Heart right ventricle (tissue), 16 donors: ENCODE results near the gene OR7A5. TPM values are rescaled to one million over a fixed set of nuclear protein-coding genes. Genes with fewer than 3 reads are reported as not detected.
"Not testable (repeated sequence)": the region's sequence is repeated elsewhere in the genome, so short reads cannot be mapped to it uniquely, and the experiment has no call there.

Experiments
- ATAC-seq, 8 donors: fragments of 200-7000 bp; cut with Tn5 transposase; one replicate each; pipeline ENCODE4 v1.9.1; 2020; ENCODE audit warnings: mild to moderate bottlenecking in 8 of 8, moderate library complexity in 8 of 8, moderate number of reproducible peaks in 1 of 8
- DNase-seq, 2 donors: peaks; one replicate each; pipeline ENCODE4 v3.0.0-alpha.2; 2020
- H3K27ac ChIP-seq, 10 donors: fragments of 200-600 bp; sonication (generic) in 2 of 10; one replicate each; pipeline versions ENCODE4 v1.5.0 to v1.8.0; 2020 to 2022; ENCODE audit warnings: mild to moderate bottlenecking in 3 of 10
- H3K27me3 ChIP-seq, 7 donors: fragments of 200-600 bp; one replicate each; pipeline ENCODE4 v1.8.0; 2021 to 2022; ENCODE audit warnings: mild to moderate bottlenecking in 2 of 7
- H3K36me3 ChIP-seq, 9 donors: fragments of 200-600 bp; sonication (generic) in 1 of 9; one replicate each; pipeline versions ENCODE4 v1.5.0 to v1.8.0; 2020 to 2022; ENCODE audit warnings: mild to moderate bottlenecking in 2 of 9
- H3K4me1 ChIP-seq, 9 donors: fragments of 200-600 bp; sonication (generic) in 1 of 9; one replicate each; pipeline versions ENCODE4 v1.5.0 to v1.8.0; 2020 to 2022; ENCODE audit warnings: mild to moderate bottlenecking in 4 of 9
- H3K4me3 ChIP-seq, 10 donors: fragments of 200-600 bp; sonication (generic) in 2 of 10; one replicate each; pipeline versions ENCODE4 v1.5.0 to v1.8.0; 2020 to 2022; ENCODE audit warnings: mild to moderate bottlenecking in 7 of 10, moderate library complexity in 2 of 10
- H3K9me3 ChIP-seq, 11 donors: fragments of 200-600 bp in 10 of 11; sonication (generic) in 2 of 11; one replicate each; pipeline versions ENCODE4 v1.5.0 to v1.8.0; 2013 to 2022; ENCODE audit warnings: mild to moderate bottlenecking in 2 of 11, control low read depth in 1 of 11, moderate library complexity in 1 of 11
- CTCF ChIP-seq, 9 donors: fragments of 200-600 bp; sonication (generic) in 2 of 9; IDR thresholded peaks; one replicate each; pipeline versions ENCODE4 v1.5.0 to v1.8.0; 2021 to 2022; ENCODE audit warnings: antibody characterized with exemption in 9 of 9, mild to moderate bottlenecking in 5 of 9, moderate library complexity in 1 of 9
- WGBS, 2 donors: extraction: QIAGEN DNeasy Blood & Tissue Kit; methylation state at CpG; one replicate each; pipeline ENCODE4 v1.1.7; 2013; ENCODE audit warnings: inconsistent platforms in 1 of 2; 5-methylcytosine and 5-hydroxymethylcytosine counted together
- intact Hi-C, 10 donors: fragments of 100-400 bp; cut with DNase I; formaldehyde crosslinking; loops; one replicate each; pipeline versions ENCODE4 v1.11.1 to v1.14.2; 2022
- polyA plus RNA-seq, 2 donors: library from polyadenylated mRNA; stranded (reverse); fragments of 200-250 nt; gene quantifications; one replicate each; pipeline ENCODE4 v1.2.3, GENCODE V29; 2013
- total RNA-seq, 10 donors: library from RNA; stranded (reverse); fragmentation: NEBNext Ultra II Directional in 3 of 10; extraction: Animal tissue kit (Norgen Biotek cat#: 25700) in 3 of 10; gene quantifications; one replicate each; pipeline versions ENCODE4 v1.2.1 to v1.2.4, GENCODE V29; 2021 to 2023
- donor health status: Arrhythmogenic right ventricular cardiomyopathy.
- donor health status: ischemic (EF 13 %, LVEDD 7.1; RV severe dilation, severe dysfunction).
- donor health status: healthy with polysubstance abuse.
- donor health status: DM: no; HTN: yes; CAD: no.
- donor health status: DM: no; HTN: no; CAD: no.
- donor health status: ischemic (EF 25% LVEDD 6.9; RV normal size, moderate dysfunction).
- donor health status: ischemic (EF 25% LVEDD 5.7; RV mildly dilated, moderate dysfunction).
- donor health status: healthy.
- donor health status: DM: yes; HTN: yes; CAD: no.
- donor health status: Ischemic cardiomyopathy.
- donor health status: ischemic (EF 35%, LVEDD 5.7; RV mildly dilated, moderate dysfunction).
- donor health status: nonischemic (EF 11% LVEDD 7.7; RV severe dilation, severe dysfunction).
- donor health status: DM: yes; HTN: yes; CAD: no.
- donor health status: PGD.
- donor health status: ischemic (EF 29% LVEDD 5.4; RV normal size, mild dysfunction).
- donor health status: nonischemic (EF 23%, LVEDD 6.1; RV moderate dilation, normal function).

Gene OR7A5
- total and polyA plus RNA-seq, 12 donors: not detected

- peaks cover 0 to 3% (median 0%) of the 10 kb centered on the region in 9 donors for H3K4me1 ChIP-seq
- peaks cover 0 to 9% (median 0%) of the 10 kb centered on the region in 7 donors for H3K27me3 ChIP-seq
- no peak for DNase-seq
- no peak for ATAC-seq
- intact Hi-C loops: no loop called here
- no peaks in the 10 kb centered on the region for H3K36me3 ChIP-seq
- WGBS, 2 donors: 60 to 67% methylated on average over 5 of the region's 5 CpGs
- H3K4me3 ChIP-seq: no peak overlapping the region
- no peak for TF ChIP-seq CTCF (IDR thresholded peaks at IDR 0.05)
- H3K9me3 ChIP-seq: no peaks in the 10 kb centered on the region
- H3K27ac ChIP-seq: no peak overlapping the region
These were observed 36.2 kb downstream of the OR7A5 start for GRCh38 chr19:14798760-14799159.

GRCh38 chr19:14796021-14796420 lies 39.0 kb downstream of the OR7A5 start:
- H3K9me3 ChIP-seq: peaks cover 0 to 10% (median 0%) of the 10 kb centered on the region in 11 donors
- intact Hi-C loops: no loop called here
- TF ChIP-seq CTCF (IDR thresholded peaks at IDR 0.05): no peak
- peaks cover 0 to 3% (median 0%) of the 10 kb centered on the region in 9 donors for H3K4me1 ChIP-seq
- H3K36me3 ChIP-seq: no peaks in the 10 kb centered on the region
- no peak for ATAC-seq
- no peak for DNase-seq
- peaks cover 0 to 8% (median 0%) of the 10 kb centered on the region in 7 donors for H3K27me3 ChIP-seq
- H3K4me3 ChIP-seq: no peak overlapping the region
- no peak overlapping the region for H3K27ac ChIP-seq
- 90 to 93% methylated on average over 11 of the region's 11 CpGs for WGBS, 2 donors

- 77 to 85% methylated on average over 5 of the region's 5 CpGs for WGBS, 2 donors
- Histone ChIP-seq H3K4me3 (no peak overlapping the region), H3K27ac (no peak overlapping the region), H3K36me3 (no peaks in the 10 kb centered on the region), H3K4me1 (peaks cover 0 to 3% (median 0%) of the 10 kb centered on the region in 9 donors), H3K9me3 (peaks cover 0 to 10% (median 0%) of the 10 kb centered on the region in 11 donors), H3K27me3 (peaks cover 0 to 8% (median 0%) of the 10 kb centered on the region in 7 donors)
- intact Hi-C loops: no loop called here
- no peak for DNase-seq
- ATAC-seq: no peak
- TF ChIP-seq CTCF (IDR thresholded peaks at IDR 0.05): no peak
These were observed 39.8 kb downstream of the OR7A5 start for GRCh38 chr19:14795078-14795721.

GRCh38 chr19:14792250-14792649 lies 42.7 kb downstream of the OR7A5 start:
- WGBS, 2 donors: 76 to 78% methylated on average over 6 of the region's 6 CpGs
- H3K36me3 ChIP-seq, intact Hi-C loops, H3K27me3 ChIP-seq, ATAC-seq, DNase-seq, H3K27ac ChIP-seq, H3K4me3 ChIP-seq, H3K4me1 ChIP-seq: not testable (repeated sequence)
- peaks cover 0 to 20% (median 0%) of the 10 kb centered on the region in 11 donors for H3K9me3 ChIP-seq

- DNase-seq (peak in 1 of 2 donors; percentile 21), ATAC-seq (peak in 1 of 8 donors; percentile 63)
- H3K36me3 ChIP-seq: no peaks in the 10 kb centered on the region
- 13 to 19% methylated on average over 18 of the region's 18 CpGs for WGBS, 2 donors
- H3K9me3 ChIP-seq: peaks cover 0 to 10% (median 0%) of the 10 kb centered on the region in 11 donors
- H3K4me1 ChIP-seq: peaks cover 0 to 44% (median 0%) of the 10 kb centered on the region in 9 donors
- TF ChIP-seq CTCF (IDR thresholded peaks at IDR 0.05): peak; percentile 24 to 83 (median 55)
- H3K27ac ChIP-seq: peak overlapping the region in 1 of 10 donors; percentile 83
- peaks cover 0 to 23% (median 12%) of the 10 kb centered on the region in 7 donors for H3K27me3 ChIP-seq
- H3K4me3 ChIP-seq: no peak overlapping the region
- intact Hi-C loops: loop anchor here in 3 of 10 donors (2.0 to 5.0 kb wide), 2 partner anchors 101 to 102 kb away; partner anchors contain the start of gene OR7A17 (in 1 of the 3)
These were observed 48.5 kb downstream of the OR7A5 start for GRCh38 chr19:14786421-14786851.

GRCh38 chr19:14785102-14785793 lies 49.7 kb downstream of the OR7A5 start:
- peak overlapping the region in 2 of 10 donors; percentile 25 to 83 for H3K27ac ChIP-seq
- ATAC-seq (peak; percentile 60 to 86 (median 83)), DNase-seq (peak; percentile 34 to 36)
- not testable (repeated sequence) for H3K4me3 ChIP-seq, H3K9me3 ChIP-seq, H3K36me3 ChIP-seq
- peaks cover 0 to 44% (median 0%) of the 10 kb centered on the region in 9 donors for H3K4me1 ChIP-seq
- peaks cover 0 to 23% (median 12%) of the 10 kb centered on the region in 7 donors for H3K27me3 ChIP-seq
- intact Hi-C loops: loop anchor here in 1 of 10 donors (5.0 kb wide), 1 partner anchor 102 kb away; the partner anchor contains the start of gene OR7A17
- 48 to 55% methylated on average over 9 of the region's 11 CpGs for WGBS, 2 donors

GRCh38 chr19:14784730-14785101 lies 50.3 kb downstream of the OR7A5 start:
- H3K4me3 ChIP-seq, H3K36me3 ChIP-seq, H3K9me3 ChIP-seq: not testable (repeated sequence)
- Histone ChIP-seq H3K4me1 (peaks cover 0 to 44% (median 0%) of the 10 kb centered on the region in 9 donors), H3K27me3 (peaks cover 0 to 23% (median 12%) of the 10 kb centered on the region in 7 donors), H3K27ac (peak overlapping the region in 1 of 10 donors; percentile 83)
- intact Hi-C loops: loop anchor here in 1 of 10 donors (5.0 kb wide), 1 partner anchor 103 kb away; the partner anchor contains the start of gene OR7A17
- WGBS, 2 donors: 43 to 53% methylated on average over 9 of the region's 10 CpGs
- ATAC-seq (peak; percentile 67 to 90 (median 86)), DNase-seq (peak; percentile 34 to 44)
